HG02938 (cell line): Measurements from ENCODE around the gene FMNL1.

Source experiments
- ATAC-seq: cut with Tn5 transposase; IDR thresholded peaks from one replicate; pipeline ENCODE4 v1.9.1; 2021; ENCODE audit warnings: mild to moderate bottlenecking, moderate library complexity; ENCODE audit not compliant: unreplicated experiment

FMNL1 gene

GRCh38 chr17:45296833-45297124, 75.1 kb downstream of the FMNL1 start:
- no peak for ATAC-seq
